Mesothelial cell of epicardium (in vitro differentiated cells): Measurements from ENCODE around the gene CBFB. TPM values are rescaled to one million over a fixed set of nuclear protein-coding genes. Genes with fewer than 3 reads are reported as not detected.

Source experiments
- DNase-seq, 2 experiments: peaks; one replicate each; pipeline ENCODE4 v3.0.0; 2021; ENCODE audit warnings: low spot score in 2 of 2; ENCODE audit not compliant: unreplicated experiment in 2 of 2
- H3K27ac Mint-ChIP-seq: 2 replicates; pipeline ENCODE4 v1.8.0; 2021; ENCODE audit warnings: mixed read lengths
- H3K27me3 Mint-ChIP-seq: 2 replicates; pipeline ENCODE4 v1.8.0; 2021; ENCODE audit warnings: low read depth, mixed read lengths
- H3K36me3 Mint-ChIP-seq: 2 replicates; pipeline ENCODE4 v1.8.0; 2021; ENCODE audit warnings: mixed read lengths
- H3K4me1 Mint-ChIP-seq: 2 replicates; pipeline ENCODE4 v1.8.0; 2021; ENCODE audit warnings: mixed read lengths
- H3K4me3 Mint-ChIP-seq: 2 replicates; pipeline ENCODE4 v1.8.0; 2021; ENCODE audit warnings: mild to moderate bottlenecking, moderate library complexity, mixed read lengths
- H3K9me3 Mint-ChIP-seq: 2 replicates; pipeline ENCODE4 v1.8.0; 2021; ENCODE audit warnings: mixed read lengths
- total RNA-seq: library from RNA; stranded (reverse); gene quantifications from 3 replicates; pipeline ENCODE4 v1.2.1, GENCODE V29; 2021
- TF ChIP-seq, protein P1 (sequence below): fragments of 200-600 bp; sonication (generic); IDR thresholded peaks from one replicate; pipeline ENCODE4 v1.5.0; 2021; ENCODE audit warnings: antibody characterized with exemption; ENCODE audit not compliant: unreplicated experiment

CBFB gene
- total RNA-seq, 1 donor from 2014 or later: 74.6 TPM

DNA sequence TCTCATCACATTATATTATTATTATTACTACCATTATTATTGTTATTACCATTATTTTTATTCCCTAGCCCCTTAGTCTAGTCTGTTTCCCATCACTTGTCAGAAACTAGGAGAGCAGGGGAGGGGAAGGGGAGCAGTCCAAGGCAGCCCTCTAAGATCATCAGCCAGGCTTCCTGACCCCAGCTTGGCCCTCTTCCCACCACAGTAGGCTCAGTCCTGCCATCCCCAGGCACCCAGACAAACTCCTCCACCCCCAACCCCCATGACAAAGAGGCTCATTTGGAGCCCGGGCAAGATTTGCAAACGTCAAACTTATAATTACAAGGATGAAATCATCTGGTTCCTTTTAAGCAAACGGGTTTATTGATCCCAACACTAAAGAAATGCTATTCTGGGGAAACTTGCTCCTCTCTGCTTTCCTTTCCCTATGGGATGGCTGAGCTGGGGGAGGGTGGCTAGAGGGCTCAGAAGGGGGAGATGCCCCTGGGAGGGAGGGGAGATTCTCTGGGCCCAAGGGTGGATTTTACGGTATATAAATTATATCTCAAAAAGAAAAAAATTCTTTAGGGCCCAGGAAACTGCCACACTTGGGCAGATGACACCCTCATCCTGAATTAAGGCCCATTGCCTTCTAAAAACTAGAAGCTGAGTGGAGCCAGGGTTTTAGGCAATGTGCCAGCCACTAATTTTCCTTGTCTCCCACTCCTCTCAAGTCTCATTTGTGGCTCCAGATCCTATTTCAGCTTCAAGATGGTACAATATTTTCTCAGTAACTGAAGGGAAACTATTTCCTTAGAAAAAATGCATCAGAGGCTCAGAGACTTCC, 4.4 kb upstream of the CBFB start:
- Mint-ChIP-seq H3K4me3 (no peak overlapping the region), H3K4me1 (peaks cover 32% of the 10 kb centered on the region), H3K27ac (peak overlapping the region; percentile 90), H3K36me3 (no peaks in the 10 kb centered on the region), H3K27me3 (no peaks in the 10 kb centered on the region), H3K9me3 (no peaks in the 10 kb centered on the region)
- TF ChIP-seq, protein P1, sequence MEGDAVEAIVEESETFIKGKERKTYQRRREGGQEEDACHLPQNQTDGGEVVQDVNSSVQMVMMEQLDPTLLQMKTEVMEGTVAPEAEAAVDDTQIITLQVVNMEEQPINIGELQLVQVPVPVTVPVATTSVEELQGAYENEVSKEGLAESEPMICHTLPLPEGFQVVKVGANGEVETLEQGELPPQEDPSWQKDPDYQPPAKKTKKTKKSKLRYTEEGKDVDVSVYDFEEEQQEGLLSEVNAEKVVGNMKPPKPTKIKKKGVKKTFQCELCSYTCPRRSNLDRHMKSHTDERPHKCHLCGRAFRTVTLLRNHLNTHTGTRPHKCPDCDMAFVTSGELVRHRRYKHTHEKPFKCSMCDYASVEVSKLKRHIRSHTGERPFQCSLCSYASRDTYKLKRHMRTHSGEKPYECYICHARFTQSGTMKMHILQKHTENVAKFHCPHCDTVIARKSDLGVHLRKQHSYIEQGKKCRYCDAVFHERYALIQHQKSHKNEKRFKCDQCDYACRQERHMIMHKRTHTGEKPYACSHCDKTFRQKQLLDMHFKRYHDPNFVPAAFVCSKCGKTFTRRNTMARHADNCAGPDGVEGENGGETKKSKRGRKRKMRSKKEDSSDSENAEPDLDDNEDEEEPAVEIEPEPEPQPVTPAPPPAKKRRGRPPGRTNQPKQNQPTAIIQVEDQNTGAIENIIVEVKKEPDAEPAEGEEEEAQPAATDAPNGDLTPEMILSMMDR: no peak
- no peak for DNase-seq

DNA sequence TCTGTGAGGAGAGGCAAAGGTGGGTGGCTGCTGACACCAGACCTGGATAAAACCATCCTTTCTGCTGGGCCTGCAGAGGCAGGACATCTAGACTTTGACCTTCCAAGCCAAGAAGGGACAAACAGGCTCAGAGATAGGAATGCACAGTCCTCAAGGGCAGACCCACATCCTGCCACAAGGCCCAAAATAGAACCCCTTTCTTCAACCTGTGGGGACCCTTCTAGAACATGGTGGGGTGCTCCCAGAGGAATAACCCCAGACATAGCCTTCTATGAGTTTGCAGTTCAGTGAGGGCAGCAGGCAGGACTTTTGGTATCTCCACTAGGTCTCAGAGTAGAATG, 3.8 kb upstream of the CBFB start:
- TF ChIP-seq, protein P1: no peak
- H3K27ac Mint-ChIP-seq: peak overlapping the region; percentile 90
- H3K9me3 Mint-ChIP-seq: no peaks in the 10 kb centered on the region
- H3K4me1 Mint-ChIP-seq: peaks cover 36% of the 10 kb centered on the region
- no peak overlapping the region for H3K4me3 Mint-ChIP-seq
- no peak for DNase-seq
- H3K36me3 Mint-ChIP-seq: no peaks in the 10 kb centered on the region
- H3K27me3 Mint-ChIP-seq: no peaks in the 10 kb centered on the region

DNA sequence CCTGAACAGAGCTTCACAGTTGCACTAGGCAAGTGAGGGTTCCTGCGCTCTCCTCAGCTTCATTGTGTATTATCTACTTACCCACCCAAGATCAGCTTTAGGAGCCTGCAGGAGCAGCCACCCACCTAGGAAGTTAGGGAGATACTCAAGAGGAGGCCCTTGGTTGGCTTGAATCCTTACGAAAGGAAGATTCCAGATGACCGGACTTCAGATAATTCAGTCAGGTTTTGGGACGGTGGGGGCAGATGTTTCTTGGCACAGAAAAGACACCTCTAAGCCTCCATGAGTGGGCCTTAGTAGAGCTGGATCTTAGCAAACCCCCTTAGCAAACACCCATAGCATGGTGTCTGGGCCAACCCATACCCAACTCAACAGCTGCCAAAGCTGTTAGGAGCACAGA, 2.4 kb upstream of the CBFB start:
- Mint-ChIP-seq H3K27ac (no peak overlapping the region), H3K9me3 (no peaks in the 10 kb centered on the region), H3K36me3 (no peaks in the 10 kb centered on the region), H3K27me3 (no peaks in the 10 kb centered on the region), H3K4me1 (peaks cover 43% of the 10 kb centered on the region), H3K4me3 (no peak overlapping the region)
- DNase-seq: no peak
- TF ChIP-seq, protein P1: no peak

DNA sequence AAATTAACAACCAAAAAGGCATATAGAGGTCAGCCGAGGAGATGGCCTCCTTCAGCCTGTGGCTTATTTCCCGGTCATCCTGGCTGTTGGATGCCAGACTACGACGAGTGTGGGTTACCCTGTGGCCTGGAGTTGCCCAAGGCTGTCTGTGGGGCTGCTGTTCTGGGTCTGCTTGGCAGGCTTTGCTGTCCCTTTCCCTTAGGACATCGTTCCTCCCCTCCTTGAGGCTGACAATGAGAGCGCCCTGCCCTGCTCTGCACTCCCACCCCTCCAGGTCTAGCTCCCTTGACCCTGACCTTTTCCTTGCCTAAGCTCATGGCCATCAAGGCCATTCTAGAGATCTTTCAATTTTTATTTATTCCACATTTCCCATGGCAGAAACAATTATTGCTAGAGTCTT, 1.9 kb upstream of the CBFB start:
- H3K27me3 Mint-ChIP-seq: no peaks in the 10 kb centered on the region
- TF ChIP-seq, protein P1: no peak
- H3K9me3 Mint-ChIP-seq: no peaks in the 10 kb centered on the region
- H3K4me1 Mint-ChIP-seq: peaks cover 44% of the 10 kb centered on the region
- H3K4me3 Mint-ChIP-seq: peak overlapping the region; percentile 26
- no peak overlapping the region for H3K27ac Mint-ChIP-seq
- DNase-seq: no peak
- peaks cover 2% of the 10 kb centered on the region for H3K36me3 Mint-ChIP-seq

DNA sequence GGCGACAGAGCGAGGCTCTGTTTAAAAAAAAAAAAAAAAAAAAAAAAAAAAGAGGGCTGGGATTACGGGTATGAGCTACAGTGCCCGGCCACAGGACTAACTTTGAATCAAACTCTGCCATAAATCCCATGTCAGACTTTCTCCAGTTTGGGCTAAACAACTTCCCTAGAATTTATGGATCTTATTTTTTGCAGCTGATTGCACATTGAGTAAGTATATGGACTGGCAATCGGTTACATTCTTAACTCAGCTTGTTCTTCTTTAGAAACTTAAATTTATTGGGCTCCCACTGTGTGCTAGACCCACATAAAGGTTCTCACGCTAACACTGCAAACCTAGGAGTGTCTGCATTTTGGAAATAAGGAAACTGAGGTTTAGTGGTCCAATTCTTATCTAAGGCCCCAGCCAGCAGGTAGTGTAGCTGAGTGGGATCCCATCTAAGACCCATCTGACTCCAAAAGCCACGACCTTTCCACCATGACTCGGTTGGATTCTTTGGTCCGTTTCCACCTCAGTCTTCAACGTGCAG, 718 bp upstream of the CBFB start:
- Mint-ChIP-seq H3K4me1 (peaks cover 39% of the 10 kb centered on the region), H3K4me3 (peak overlapping the region; percentile 73), H3K27me3 (no peaks in the 10 kb centered on the region), H3K9me3 (no peaks in the 10 kb centered on the region), H3K27ac (peak overlapping the region; percentile 86), H3K36me3 (peaks cover 4% of the 10 kb centered on the region)
- DNase-seq: no peak
- TF ChIP-seq, protein P1: no peak
